Endothelial cell (in vitro differentiated cells): ENCODE data around the gene RABGGTA. TPM values are rescaled to one million over a fixed set of nuclear protein-coding genes. Genes with fewer than 3 reads are reported as not detected.

Experiments
- DNase-seq: peaks from one replicate; pipeline ENCODE4 v3.0.0; 2021; ENCODE audit warnings: low spot score
- H3K27ac Mint-ChIP-seq: one replicate; pipeline ENCODE4 v1.8.0; 2021; ENCODE audit warnings: mixed read lengths, inconsistent platforms; ENCODE audit not compliant: unreplicated experiment
- H3K27me3 Mint-ChIP-seq: one replicate; pipeline ENCODE4 v1.8.0; 2021; ENCODE audit warnings: mild to moderate bottlenecking, moderate library complexity, mixed read lengths, inconsistent platforms; ENCODE audit not compliant: unreplicated experiment
- H3K36me3 Mint-ChIP-seq: one replicate; pipeline ENCODE4 v1.8.0; 2021; ENCODE audit warnings: mild to moderate bottlenecking, low read depth, mixed read lengths, inconsistent platforms; ENCODE audit not compliant: unreplicated experiment
- H3K4me1 Mint-ChIP-seq: one replicate; pipeline ENCODE4 v1.8.0; 2021; ENCODE audit warnings: mild to moderate bottlenecking, mixed read lengths, inconsistent platforms; ENCODE audit not compliant: unreplicated experiment
- H3K4me3 Mint-ChIP-seq: one replicate; pipeline ENCODE4 v1.8.0; 2021; ENCODE audit warnings: mild to moderate bottlenecking, mixed read lengths, inconsistent platforms; ENCODE audit not compliant: unreplicated experiment
- H3K9me3 Mint-ChIP-seq: one replicate; pipeline ENCODE4 v1.8.0; 2021; ENCODE audit warnings: mixed read lengths, inconsistent platforms; ENCODE audit not compliant: unreplicated experiment
- total RNA-seq: library from RNA; stranded (reverse); fragmentation: NEBNext Ultra II Directional; extraction: Animal tissue kit (Norgen Biotek cat#: 25700); gene quantifications from one replicate; pipeline ENCODE4 v1.2.1, GENCODE V29; 2021; ENCODE audit not compliant: unreplicated experiment
- TF ChIP-seq, protein P1 (sequence below): fragments of 200-600 bp; sonication (generic); IDR thresholded peaks from one replicate; pipeline ENCODE4 v1.5.0; 2021; ENCODE audit warnings: antibody characterized with exemption; ENCODE audit not compliant: unreplicated experiment

The RABGGTA gene
- total RNA-seq, 1 donor from 2014 or later, result 17.7 TPM

DNA sequence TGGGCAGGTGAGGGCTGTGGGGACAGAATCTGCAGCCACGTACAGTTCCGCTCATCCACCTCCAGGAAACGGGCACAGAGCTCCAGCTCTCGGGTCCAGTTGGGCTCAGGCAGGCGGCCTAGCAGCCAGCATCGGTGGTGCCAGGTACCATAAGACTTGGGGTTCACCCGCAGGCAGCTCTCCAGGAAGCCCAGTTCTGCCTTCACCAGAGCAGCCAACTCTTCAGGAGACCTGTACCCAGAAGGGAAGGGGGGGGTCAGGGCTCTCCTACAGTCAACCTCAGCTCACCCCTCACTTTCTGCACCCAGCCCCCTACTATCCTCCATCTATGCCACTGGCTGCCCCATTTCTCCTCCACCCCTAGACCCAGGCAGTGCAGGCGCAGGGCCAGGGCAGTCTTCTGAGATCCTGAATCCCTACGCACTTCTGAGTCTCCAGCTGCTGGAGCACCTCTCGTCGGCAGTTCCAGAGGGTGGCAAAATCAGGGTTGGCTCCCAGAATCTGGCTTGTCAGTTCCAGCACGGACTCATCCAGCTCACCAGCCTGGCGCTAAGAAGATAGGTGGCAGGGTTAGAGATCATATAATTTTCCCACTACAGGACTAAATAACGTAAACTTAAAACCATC lies 1.4 kb downstream of the RABGGTA start:
- peaks cover 12% of the 10 kb centered on the region for H3K4me1 Mint-ChIP-seq
- H3K27me3 Mint-ChIP-seq, result peaks cover 9% of the 10 kb centered on the region
- H3K4me3 Mint-ChIP-seq, result peak overlapping the region; percentile 89
- TF ChIP-seq, protein P1, sequence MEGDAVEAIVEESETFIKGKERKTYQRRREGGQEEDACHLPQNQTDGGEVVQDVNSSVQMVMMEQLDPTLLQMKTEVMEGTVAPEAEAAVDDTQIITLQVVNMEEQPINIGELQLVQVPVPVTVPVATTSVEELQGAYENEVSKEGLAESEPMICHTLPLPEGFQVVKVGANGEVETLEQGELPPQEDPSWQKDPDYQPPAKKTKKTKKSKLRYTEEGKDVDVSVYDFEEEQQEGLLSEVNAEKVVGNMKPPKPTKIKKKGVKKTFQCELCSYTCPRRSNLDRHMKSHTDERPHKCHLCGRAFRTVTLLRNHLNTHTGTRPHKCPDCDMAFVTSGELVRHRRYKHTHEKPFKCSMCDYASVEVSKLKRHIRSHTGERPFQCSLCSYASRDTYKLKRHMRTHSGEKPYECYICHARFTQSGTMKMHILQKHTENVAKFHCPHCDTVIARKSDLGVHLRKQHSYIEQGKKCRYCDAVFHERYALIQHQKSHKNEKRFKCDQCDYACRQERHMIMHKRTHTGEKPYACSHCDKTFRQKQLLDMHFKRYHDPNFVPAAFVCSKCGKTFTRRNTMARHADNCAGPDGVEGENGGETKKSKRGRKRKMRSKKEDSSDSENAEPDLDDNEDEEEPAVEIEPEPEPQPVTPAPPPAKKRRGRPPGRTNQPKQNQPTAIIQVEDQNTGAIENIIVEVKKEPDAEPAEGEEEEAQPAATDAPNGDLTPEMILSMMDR, result no peak
- DNase-seq, result no peak
- peaks cover 15% of the 10 kb centered on the region for H3K36me3 Mint-ChIP-seq
- H3K9me3 Mint-ChIP-seq, result no peaks in the 10 kb centered on the region
- peak overlapping the region; percentile 30 for H3K27ac Mint-ChIP-seq

DNA sequence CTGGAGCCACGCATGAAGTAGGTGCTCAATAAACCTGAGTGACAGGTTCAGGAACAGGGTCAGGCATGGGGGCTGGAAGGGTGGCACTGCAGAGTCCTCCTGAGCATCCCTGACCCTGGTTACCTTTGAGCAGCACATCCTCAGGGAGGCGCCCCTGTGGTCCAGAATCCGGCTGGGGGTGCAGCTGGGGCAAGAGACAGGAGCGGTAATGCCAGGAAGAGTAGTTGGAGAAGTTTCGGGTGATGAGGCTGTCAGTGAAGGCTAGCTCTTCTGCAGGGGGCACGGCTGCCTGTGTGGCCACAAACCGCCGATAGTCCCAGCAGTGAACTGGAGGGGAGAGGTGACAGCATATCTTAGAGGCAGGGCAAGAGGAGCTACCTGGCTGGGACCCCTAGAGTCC lies 2.0 kb downstream of the RABGGTA start:
- peaks cover 14% of the 10 kb centered on the region for H3K36me3 Mint-ChIP-seq
- TF ChIP-seq, protein P1, result no peak
- no peaks in the 10 kb centered on the region for H3K9me3 Mint-ChIP-seq
- H3K4me3 Mint-ChIP-seq, result no peak overlapping the region
- H3K27ac Mint-ChIP-seq, result no peak overlapping the region
- DNase-seq, result no peak
- H3K4me1 Mint-ChIP-seq, result peaks cover 12% of the 10 kb centered on the region
- H3K27me3 Mint-ChIP-seq, result peaks cover 9% of the 10 kb centered on the region

DNA sequence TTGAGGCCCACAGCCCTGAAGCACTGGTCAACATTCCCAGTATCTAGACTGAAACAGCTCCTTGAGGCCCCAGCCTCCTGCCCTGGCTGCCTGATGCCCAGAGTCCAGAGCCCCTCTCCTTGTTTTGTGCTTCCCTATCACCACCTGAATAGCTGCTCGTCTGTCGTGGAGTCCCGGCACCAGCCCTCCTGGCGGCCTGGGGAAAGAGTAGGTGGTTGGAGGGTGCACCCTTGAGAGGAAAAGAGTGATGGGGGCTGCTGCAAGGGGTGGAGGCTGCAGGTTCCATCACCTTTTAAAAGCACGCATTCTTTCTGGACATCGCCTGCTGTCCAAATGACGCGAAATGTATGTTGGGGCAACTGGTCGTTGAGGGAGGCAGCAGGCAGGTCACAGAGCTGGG lies 3.2 kb downstream of the RABGGTA start:
- H3K4me1 Mint-ChIP-seq, result peaks cover 12% of the 10 kb centered on the region
- peaks cover 9% of the 10 kb centered on the region for H3K27me3 Mint-ChIP-seq
- no peak overlapping the region for H3K27ac Mint-ChIP-seq
- DNase-seq, result no peak
- no peaks in the 10 kb centered on the region for H3K9me3 Mint-ChIP-seq
- H3K36me3 Mint-ChIP-seq, result peaks cover 14% of the 10 kb centered on the region
- TF ChIP-seq, protein P1, result no peak
- H3K4me3 Mint-ChIP-seq, result no peak overlapping the region

DNA sequence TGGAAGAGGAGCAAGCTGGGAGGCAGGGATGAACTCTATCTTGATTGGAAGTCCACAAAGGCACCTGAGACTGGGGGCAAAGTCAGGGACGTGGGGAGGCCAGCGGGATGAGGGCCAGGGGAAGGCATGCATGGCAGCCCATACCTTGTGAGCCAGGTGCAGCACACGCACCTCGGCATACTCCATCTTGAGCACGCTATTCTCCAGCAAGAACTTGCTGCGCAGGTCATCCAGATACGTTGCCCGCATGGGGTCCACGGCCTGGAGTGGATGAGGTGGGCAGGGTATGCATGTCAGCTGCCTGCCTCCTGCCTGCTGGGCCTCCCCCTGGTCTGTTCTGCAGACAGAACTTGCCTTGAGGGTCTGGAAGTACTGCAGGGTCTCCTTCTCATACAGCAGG lies 3.9 kb downstream of the RABGGTA start:
- peak overlapping the region; percentile 38 for H3K27ac Mint-ChIP-seq
- peak overlapping the region; percentile 29 for H3K4me3 Mint-ChIP-seq
- H3K4me1 Mint-ChIP-seq, result peaks cover 9% of the 10 kb centered on the region
- TF ChIP-seq, protein P1, result no peak
- H3K36me3 Mint-ChIP-seq, result peaks cover 14% of the 10 kb centered on the region
- peaks cover 9% of the 10 kb centered on the region for H3K27me3 Mint-ChIP-seq
- H3K9me3 Mint-ChIP-seq, result no peaks in the 10 kb centered on the region
- no peak for DNase-seq

DNA sequence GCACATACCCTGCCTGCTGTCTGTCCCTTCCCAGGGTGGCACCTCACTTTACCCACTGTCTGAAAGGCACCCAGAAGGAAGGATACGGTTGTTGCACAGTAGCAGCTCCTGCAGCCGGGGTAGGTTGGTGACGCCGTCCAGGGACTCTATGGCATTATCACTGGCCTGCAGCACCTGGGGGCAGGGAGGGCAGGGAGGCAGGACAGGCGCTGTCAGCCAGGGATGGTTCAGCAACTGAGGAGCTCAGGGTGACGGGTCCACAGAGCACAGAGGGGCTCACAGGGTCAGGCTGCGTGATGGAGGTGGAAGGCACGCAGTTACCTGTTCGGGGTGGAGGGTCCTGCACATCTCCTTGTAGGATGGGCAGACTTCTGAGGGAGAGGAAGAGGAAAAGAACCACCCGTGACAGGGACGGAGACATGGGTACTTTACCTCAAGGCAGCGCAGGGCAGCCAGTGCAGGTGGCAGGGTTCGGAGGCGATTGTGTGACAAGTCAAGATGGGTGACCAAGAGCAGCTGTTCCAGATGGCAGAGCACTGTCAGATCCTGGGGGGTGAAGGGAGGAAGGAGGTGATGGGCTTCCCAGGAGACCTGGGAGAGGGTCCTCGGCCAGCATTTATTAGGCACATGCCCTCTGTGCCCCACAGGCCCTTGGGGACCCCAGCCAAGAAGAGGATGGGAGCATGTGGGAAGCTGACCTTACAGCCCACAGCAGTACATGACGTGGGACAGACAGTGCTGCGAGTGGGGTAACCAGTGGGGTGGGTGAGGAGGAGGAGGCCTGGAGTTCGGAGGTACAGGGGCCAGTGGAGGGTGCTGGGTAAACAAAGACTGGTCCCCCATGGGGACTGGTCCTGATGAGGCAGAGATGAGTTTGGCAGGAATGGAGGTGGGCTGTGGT lies 4.8 kb downstream of the RABGGTA start:
- Mint-ChIP-seq H3K27me3 (peaks cover 4% of the 10 kb centered on the region), H3K4me1 (peaks cover 2% of the 10 kb centered on the region), H3K36me3 (peaks cover 10% of the 10 kb centered on the region), H3K9me3 (no peaks in the 10 kb centered on the region), H3K4me3 (peak overlapping the region; percentile 29), H3K27ac (no peak overlapping the region)
- TF ChIP-seq, protein P1, result no peak
- no peak for DNase-seq
